Measurements from ENCODE around the gene ZNF614.

DNA sequence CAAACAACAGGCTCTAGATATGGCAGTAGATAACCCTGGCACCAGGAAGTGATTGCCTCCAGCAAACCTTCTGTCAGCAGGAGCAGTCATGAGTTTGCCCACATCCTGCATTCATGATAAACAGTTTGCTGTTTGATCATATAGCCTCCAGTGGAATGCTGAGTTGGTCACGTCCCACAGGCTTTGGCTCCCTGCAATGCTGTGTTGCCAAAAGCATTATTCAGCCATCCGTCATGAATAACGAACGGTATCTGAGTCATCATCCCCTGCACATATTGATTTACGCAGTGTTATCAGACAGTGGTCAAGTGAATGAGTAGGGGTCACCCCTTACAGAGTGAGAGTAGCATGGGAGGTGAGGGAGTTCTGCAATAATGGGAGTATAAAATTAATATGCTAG lies 42.3 kb upstream of the ZNF614 start:
- TF ChIP-seq, protein P1, sequence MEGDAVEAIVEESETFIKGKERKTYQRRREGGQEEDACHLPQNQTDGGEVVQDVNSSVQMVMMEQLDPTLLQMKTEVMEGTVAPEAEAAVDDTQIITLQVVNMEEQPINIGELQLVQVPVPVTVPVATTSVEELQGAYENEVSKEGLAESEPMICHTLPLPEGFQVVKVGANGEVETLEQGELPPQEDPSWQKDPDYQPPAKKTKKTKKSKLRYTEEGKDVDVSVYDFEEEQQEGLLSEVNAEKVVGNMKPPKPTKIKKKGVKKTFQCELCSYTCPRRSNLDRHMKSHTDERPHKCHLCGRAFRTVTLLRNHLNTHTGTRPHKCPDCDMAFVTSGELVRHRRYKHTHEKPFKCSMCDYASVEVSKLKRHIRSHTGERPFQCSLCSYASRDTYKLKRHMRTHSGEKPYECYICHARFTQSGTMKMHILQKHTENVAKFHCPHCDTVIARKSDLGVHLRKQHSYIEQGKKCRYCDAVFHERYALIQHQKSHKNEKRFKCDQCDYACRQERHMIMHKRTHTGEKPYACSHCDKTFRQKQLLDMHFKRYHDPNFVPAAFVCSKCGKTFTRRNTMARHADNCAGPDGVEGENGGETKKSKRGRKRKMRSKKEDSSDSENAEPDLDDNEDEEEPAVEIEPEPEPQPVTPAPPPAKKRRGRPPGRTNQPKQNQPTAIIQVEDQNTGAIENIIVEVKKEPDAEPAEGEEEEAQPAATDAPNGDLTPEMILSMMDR (IDR thresholded peaks at IDR 0.05; ENCODE audit: low read depth, low read length) = no peak
- TF ChIP-seq MYC (IDR thresholded peaks at IDR 0.05; ENCODE audit: low read depth, low read length) = no peak
